ENCODE measurements around the gene PRKD1. TPM values are rescaled to one million over a fixed set of nuclear protein-coding genes. Genes with fewer than 3 reads are reported as not detected.

The PRKD1 gene
- total RNA-seq, 2 donors from 2014 or later: 12.0 to 12.6 TPM

GRCh38 chr14:29756019-29756385 is 171.6 kb downstream of the PRKD1 start:
- no peak for TF ChIP-seq CTCF (conservative IDR thresholded peaks at IDR 0.05)
- no peaks in the 10 kb centered on the region for H3K9me3 ChIP-seq (ENCODE audit: control insufficient read depth, low read length)
- H3K4me3 ChIP-seq (ENCODE audit: low read length): no peak overlapping the region
- H3K27me3 ChIP-seq (ENCODE audit: control insufficient read depth, insufficient read depth, low read length, poor library complexity, severe bottlenecking): no peaks in the 10 kb centered on the region
- H3K4me3 Mint-ChIP-seq: no peak overlapping the region
- no peak overlapping the region for H3K27ac ChIP-seq (ENCODE audit: low read depth, low read length)
- DNase-seq: no peak
- no peaks in the 10 kb centered on the region for H3K4me1 Mint-ChIP-seq
- no peak overlapping the region for H3K9ac ChIP-seq (ENCODE audit: extremely low read depth, low read length, poor library complexity, severe bottlenecking)
- WGBS, 2 experiments (ENCODE audit: insufficient coverage in 1 of 2, insufficient read length in 1 of 2): 100% methylated on average over 1 of the region's 1 CpG; no CpG with 5 or more reads in 1 of the 2 experiments
- H3K27ac Mint-ChIP-seq: no peak overlapping the region
- no peaks in the 10 kb centered on the region for H3K36me3 Mint-ChIP-seq (ENCODE audit: low read depth)
- no peaks in the 10 kb centered on the region for H3K4me1 ChIP-seq (ENCODE audit: control insufficient read depth, insufficient read depth, low read length)
- H3K9me3 Mint-ChIP-seq: no peaks in the 10 kb centered on the region
- no peaks in the 10 kb centered on the region for H3K36me3 ChIP-seq (ENCODE audit: control insufficient read depth, insufficient read depth, low read length)
- no peaks in the 10 kb centered on the region for H3K27me3 Mint-ChIP-seq (ENCODE audit: insufficient read depth)

GRCh38 chr14:29755311-29756018 is 172.2 kb downstream of the PRKD1 start:
- Mint-ChIP-seq H3K4me3 (no peak overlapping the region), H3K9me3 (no peaks in the 10 kb centered on the region), H3K4me1 (no peaks in the 10 kb centered on the region), H3K27ac (peak overlapping the region; percentile 10), H3K36me3 (ENCODE audit: low read depth) (no peaks in the 10 kb centered on the region), H3K27me3 (ENCODE audit: insufficient read depth) (no peaks in the 10 kb centered on the region)
- no peak overlapping the region for H3K27ac ChIP-seq (ENCODE audit: low read depth, low read length)
- H3K27me3 ChIP-seq (ENCODE audit: control insufficient read depth, insufficient read depth, low read length, poor library complexity, severe bottlenecking): no peaks in the 10 kb centered on the region
- TF ChIP-seq CTCF (conservative IDR thresholded peaks at IDR 0.05): no peak
- H3K36me3 ChIP-seq (ENCODE audit: control insufficient read depth, insufficient read depth, low read length): no peaks in the 10 kb centered on the region
- no peaks in the 10 kb centered on the region for H3K4me1 ChIP-seq (ENCODE audit: control insufficient read depth, insufficient read depth, low read length)
- DNase-seq: no peak
- H3K4me3 ChIP-seq (ENCODE audit: low read length): no peak overlapping the region
- H3K9me3 ChIP-seq (ENCODE audit: control insufficient read depth, low read length): no peaks in the 10 kb centered on the region
- 90 to 94% methylated on average over 4 of the region's 4 CpGs for WGBS, 2 experiments (ENCODE audit: insufficient coverage in 1 of 2, insufficient read length in 1 of 2)
- no peak overlapping the region for H3K9ac ChIP-seq (ENCODE audit: extremely low read depth, low read length, poor library complexity, severe bottlenecking)

GRCh38 chr14:29754134-29754533 is 173.5 kb downstream of the PRKD1 start:
- Histone ChIP-seq H3K9me3 (ENCODE audit: control insufficient read depth, low read length) (no peaks in the 10 kb centered on the region), H3K4me1 (ENCODE audit: control insufficient read depth, insufficient read depth, low read length) (peaks cover 3% of the 10 kb centered on the region), H3K9ac (ENCODE audit: extremely low read depth, low read length, poor library complexity, severe bottlenecking) (no peak overlapping the region), H3K27ac (ENCODE audit: low read depth, low read length) (no peak overlapping the region), H3K4me3 (ENCODE audit: low read length) (no peak overlapping the region), H3K36me3 (ENCODE audit: control insufficient read depth, insufficient read depth, low read length) (no peaks in the 10 kb centered on the region), H3K27me3 (ENCODE audit: control insufficient read depth, insufficient read depth, low read length, poor library complexity, severe bottlenecking) (no peaks in the 10 kb centered on the region)
- Mint-ChIP-seq H3K27me3 (ENCODE audit: insufficient read depth) (no peaks in the 10 kb centered on the region), H3K27ac (no peak overlapping the region), H3K4me3 (no peak overlapping the region), H3K9me3 (no peaks in the 10 kb centered on the region), H3K4me1 (peaks cover 3% of the 10 kb centered on the region), H3K36me3 (ENCODE audit: low read depth) (no peaks in the 10 kb centered on the region)
- WGBS, 2 experiments (ENCODE audit: insufficient coverage in 1 of 2, insufficient read length in 1 of 2): no CpG with 5 or more reads among the region's 1 CpG
- no peak for TF ChIP-seq CTCF (conservative IDR thresholded peaks at IDR 0.05)
- no peak for DNase-seq
